Amygdala (tissue), 56 donors: ENCODE results near the gene RFX2.
"Not testable (repeated sequence)": the region's sequence is repeated elsewhere in the genome, so short reads cannot be mapped to it uniquely, and the experiment has no call there.

Source experiments
- DNase-seq, 56 donors: peaks; one replicate each; lab custom pipeline; 2025; lab: John Stamatoyannopoulos, UW

RFX2 gene

GRCh38 chr19:5963855-5964254 is 146.4 kb downstream of the RFX2 start:
- DNase-seq, result no peak

GRCh38 chr19:5963259-5963658 is 147.0 kb downstream of the RFX2 start:
- not testable (repeated sequence) for DNase-seq

- peak in 14 of 56 donors; percentile 12 to 57 (median 33) for DNase-seq
Measured at GRCh38 chr19:5961969-5962945, 148.0 kb downstream of the RFX2 start.

- not testable (repeated sequence) for DNase-seq
Measured at GRCh38 chr19:5961641-5961968, 148.7 kb downstream of the RFX2 start.

- DNase-seq, result peak in 9 of 56 donors; percentile 11 to 87 (median 22)
Measured at GRCh38 chr19:5960005-5961001, 150.0 kb downstream of the RFX2 start.

GRCh38 chr19:5959260-5960004 is 150.9 kb downstream of the RFX2 start:
- DNase-seq, result no peak

GRCh38 chr19:5958851-5959122 is 151.5 kb downstream of the RFX2 start:
- no peak for DNase-seq

GRCh38 chr19:5958074-5958850 is 152.0 kb downstream of the RFX2 start:
- no peak for DNase-seq

GRCh38 chr19:5957170-5957569 is 153.1 kb downstream of the RFX2 start:
- no peak for DNase-seq

GRCh38 chr19:5956728-5957127 is 153.6 kb downstream of the RFX2 start:
- no peak for DNase-seq

GRCh38 chr19:5956323-5956722 is 154.0 kb downstream of the RFX2 start:
- DNase-seq, result no peak

GRCh38 chr19:5955636-5955935 is 154.7 kb downstream of the RFX2 start:
- no peak for DNase-seq

GRCh38 chr19:5954293-5954692 is 156.0 kb downstream of the RFX2 start:
- DNase-seq, result no peak

- peak in 2 of 56 donors; percentile 15 to 23 for DNase-seq
Measured at GRCh38 chr19:5953680-5954213, 156.6 kb downstream of the RFX2 start.

GRCh38 chr19:5953030-5953589 is 157.2 kb downstream of the RFX2 start:
- DNase-seq, result no peak

- DNase-seq, result no peak
Measured at GRCh38 chr19:5952193-5953029, 157.9 kb downstream of the RFX2 start.

GRCh38 chr19:5951338-5951861 is 158.9 kb downstream of the RFX2 start:
- peak in 12 of 56 donors; percentile 18 to 57 (median 28) for DNase-seq

- no peak for DNase-seq
Measured at GRCh38 chr19:5950741-5951140, 159.6 kb downstream of the RFX2 start.
